ENCODE results near the gene RAB6A. TPM values are rescaled to one million over a fixed set of nuclear protein-coding genes. Genes with fewer than 3 reads are reported as not detected.

The RAB6A gene
- total RNA-seq, 1 experiment from 2014 or later: 142 TPM

DNA sequence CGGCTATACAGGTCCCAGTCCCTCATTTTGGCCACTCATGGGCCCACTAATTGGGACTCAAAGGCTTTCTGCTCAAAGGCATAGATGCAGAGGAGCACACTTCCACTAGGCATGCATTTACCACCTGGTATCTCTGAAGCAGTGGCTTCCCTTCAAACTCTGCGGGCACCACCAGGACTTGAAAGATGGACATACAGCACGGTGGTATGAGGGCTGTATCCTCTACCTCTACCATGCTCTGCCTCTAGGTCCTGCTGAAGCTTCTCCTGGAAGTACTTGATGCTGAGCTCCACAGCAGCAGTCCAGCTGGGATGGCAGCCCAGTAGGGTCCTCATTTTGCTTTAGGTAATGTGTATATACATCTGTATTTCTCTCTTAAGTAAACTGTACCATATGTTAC is 49.9 kb downstream of the RAB6A start:
- no peaks in the 10 kb centered on the region for H3K27me3 ChIP-seq (ENCODE audit: insufficient read depth, low read depth)
- H3K27ac ChIP-seq: no peak overlapping the region
- peaks cover 4% of the 10 kb centered on the region; the same call in 1 of the 2 replicates for H3F3A ChIP-seq (ENCODE audit: insufficient read depth, low read depth)
- H3K4me1 ChIP-seq (replicated peaks; ENCODE audit: insufficient read depth): no peaks in the 10 kb centered on the region
- no peak overlapping the region for H3K4me3 ChIP-seq
- CTCF ChIA-PET: no interaction called here
- H3K9me2 ChIP-seq (ENCODE audit: insufficient read depth): no peaks in the 10 kb centered on the region
- peaks cover 23% of the 10 kb centered on the region for H4K20me1 ChIP-seq (ENCODE audit: insufficient read depth)
- H3K79me2 ChIP-seq (ENCODE audit: low read depth): 0 out of 2 replicates have a peak, but pooled peaks cover 6% of the 10 kb centered on the region
- peaks cover 31% of the 10 kb centered on the region for H3K36me3 ChIP-seq (ENCODE audit: low read depth)
- H3K9me3 ChIP-seq (ENCODE audit: insufficient read depth, low read depth): no peaks in the 10 kb centered on the region
- no peak overlapping the region for H2AFZ ChIP-seq
- H3K4me2 ChIP-seq: no peak overlapping the region
- no TSS peak for BruUV-seq (replicated peaks)
- no peak for DNase-seq
- TF ChIP-seq, protein P1, sequence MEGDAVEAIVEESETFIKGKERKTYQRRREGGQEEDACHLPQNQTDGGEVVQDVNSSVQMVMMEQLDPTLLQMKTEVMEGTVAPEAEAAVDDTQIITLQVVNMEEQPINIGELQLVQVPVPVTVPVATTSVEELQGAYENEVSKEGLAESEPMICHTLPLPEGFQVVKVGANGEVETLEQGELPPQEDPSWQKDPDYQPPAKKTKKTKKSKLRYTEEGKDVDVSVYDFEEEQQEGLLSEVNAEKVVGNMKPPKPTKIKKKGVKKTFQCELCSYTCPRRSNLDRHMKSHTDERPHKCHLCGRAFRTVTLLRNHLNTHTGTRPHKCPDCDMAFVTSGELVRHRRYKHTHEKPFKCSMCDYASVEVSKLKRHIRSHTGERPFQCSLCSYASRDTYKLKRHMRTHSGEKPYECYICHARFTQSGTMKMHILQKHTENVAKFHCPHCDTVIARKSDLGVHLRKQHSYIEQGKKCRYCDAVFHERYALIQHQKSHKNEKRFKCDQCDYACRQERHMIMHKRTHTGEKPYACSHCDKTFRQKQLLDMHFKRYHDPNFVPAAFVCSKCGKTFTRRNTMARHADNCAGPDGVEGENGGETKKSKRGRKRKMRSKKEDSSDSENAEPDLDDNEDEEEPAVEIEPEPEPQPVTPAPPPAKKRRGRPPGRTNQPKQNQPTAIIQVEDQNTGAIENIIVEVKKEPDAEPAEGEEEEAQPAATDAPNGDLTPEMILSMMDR (conservative IDR thresholded peaks at IDR 0.05): no peak
- no peak for TF ChIP-seq EZH2 (IDR thresholded peaks at IDR 0.05; ENCODE audit: low read depth)
- intact Hi-C loops (cut with micrococcal nuclease; ENCODE audit: unreplicated experiment): no loop called here
- POLR2A ChIA-PET (ENCODE audit: unreplicated experiment): interaction anchor here (0.6 kb wide), 1 partner anchor 24 kb away, joined by 4 read pairs; no protein-coding TSS in a partner anchor

DNA sequence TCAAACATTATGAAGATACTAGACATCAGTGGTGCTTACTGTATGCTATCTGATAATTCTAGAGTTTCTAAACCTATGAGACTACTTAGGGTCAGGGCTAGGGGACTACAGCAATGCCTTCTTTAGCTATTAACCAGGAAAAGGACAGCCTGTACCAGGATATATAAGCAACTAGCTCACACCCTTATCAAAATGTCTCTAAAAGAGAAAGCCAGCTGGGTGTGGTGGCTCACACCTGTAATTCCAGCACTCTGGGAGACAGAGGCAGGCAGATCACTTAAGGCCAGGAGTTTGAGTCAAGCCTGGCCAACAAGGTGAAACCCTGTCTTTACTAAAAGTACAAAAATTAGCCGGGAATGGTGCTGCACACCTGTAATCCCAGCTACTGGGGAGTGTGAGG is 55.8 kb downstream of the RAB6A start:
- H3K4me1 ChIP-seq (replicated peaks; ENCODE audit: insufficient read depth): no peaks in the 10 kb centered on the region
- ChIA-PET POLR2A (ENCODE audit: unreplicated experiment) (no interaction called here), CTCF (no interaction called here)

DNA sequence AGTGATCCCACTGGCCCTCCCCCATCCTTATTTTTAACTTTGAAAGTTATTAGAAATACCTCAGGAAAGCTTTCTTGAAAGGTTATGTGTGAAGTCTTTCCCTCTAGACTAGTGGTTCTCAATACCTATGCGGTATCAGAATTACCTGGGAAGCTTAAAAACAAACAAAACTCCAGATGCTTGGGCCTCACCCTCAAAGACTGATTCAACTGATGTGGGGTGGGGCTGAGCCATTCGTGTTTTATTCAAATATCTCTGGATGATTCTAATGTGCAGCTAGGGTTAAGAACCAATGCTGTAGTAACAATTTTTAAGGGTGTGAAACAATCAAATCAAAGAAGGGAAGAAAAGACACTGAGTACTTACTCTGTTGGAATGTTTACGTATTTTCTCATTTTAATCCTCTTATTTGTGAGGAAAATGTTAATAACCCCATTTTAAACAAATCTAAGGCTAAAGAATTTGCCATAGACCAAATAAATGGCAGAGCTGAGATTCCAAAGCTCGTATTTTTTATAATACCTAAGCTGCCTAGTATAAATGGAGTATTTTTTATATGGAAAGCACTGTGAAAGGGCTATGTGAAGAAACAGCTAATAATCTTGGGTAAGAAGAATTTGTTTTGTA is 66.9 kb downstream of the RAB6A start:
- POLR2A ChIA-PET (ENCODE audit: unreplicated experiment): no interaction called here

More for the DNA sequence above, 55.8 kb downstream of the RAB6A start:
- intact Hi-C loops (cut with micrococcal nuclease; ENCODE audit: unreplicated experiment): no loop called here
- no TSS peak for BruUV-seq (replicated peaks)
- Histone ChIP-seq H3K27ac (no peak overlapping the region), H3K36me3 (ENCODE audit: low read depth) (peaks cover 4% of the 10 kb centered on the region; the same call in 1 of the 2 replicates), H3K9me2 (ENCODE audit: insufficient read depth) (no peaks in the 10 kb centered on the region), H3K4me3 (no peak overlapping the region), H4K20me1 (ENCODE audit: insufficient read depth) (0 out of 2 replicates have a peak, but pooled peaks cover 6% of the 10 kb centered on the region), H3K9me3 (ENCODE audit: insufficient read depth, low read depth) (no peaks in the 10 kb centered on the region), H2AFZ (no peak overlapping the region), H3K27me3 (ENCODE audit: insufficient read depth, low read depth) (no peaks in the 10 kb centered on the region), H3F3A (ENCODE audit: insufficient read depth, low read depth) (peaks cover 6% of the 10 kb centered on the region), H3K4me2 (no peak overlapping the region), H3K79me2 (ENCODE audit: low read depth) (no peaks in the 10 kb centered on the region)
- no peak for DNase-seq
- TF ChIP-seq, protein P1 (conservative IDR thresholded peaks at IDR 0.05): no peak
- no peak for TF ChIP-seq EZH2 (IDR thresholded peaks at IDR 0.05; ENCODE audit: low read depth)

More for the DNA sequence above, 66.9 kb downstream of the RAB6A start:
- no TSS peak for BruUV-seq (replicated peaks)
- H3K79me2 ChIP-seq (ENCODE audit: low read depth): no peaks in the 10 kb centered on the region
- DNase-seq: no peak
- intact Hi-C loops (cut with micrococcal nuclease; ENCODE audit: unreplicated experiment): no loop called here
- no peaks in the 10 kb centered on the region for H3K9me2 ChIP-seq (ENCODE audit: insufficient read depth)
- no peaks in the 10 kb centered on the region for H3K36me3 ChIP-seq (ENCODE audit: low read depth)
- H4K20me1 ChIP-seq (ENCODE audit: insufficient read depth): no peaks in the 10 kb centered on the region
- H3K9me3 ChIP-seq (ENCODE audit: insufficient read depth, low read depth): no peaks in the 10 kb centered on the region
- no peak overlapping the region for H2AFZ ChIP-seq
- H3K4me3 ChIP-seq: no peak overlapping the region
- no peak overlapping the region for H3K27ac ChIP-seq
- H3K27me3 ChIP-seq (ENCODE audit: insufficient read depth, low read depth): no peaks in the 10 kb centered on the region
- TF ChIP-seq, protein P1 (conservative IDR thresholded peaks at IDR 0.05): no peak
- TF ChIP-seq EZH2 (IDR thresholded peaks at IDR 0.05; ENCODE audit: low read depth): no peak
- H3K4me2 ChIP-seq: no peak overlapping the region
- H3K4me1 ChIP-seq (replicated peaks; ENCODE audit: insufficient read depth): no peaks in the 10 kb centered on the region
- H3F3A ChIP-seq (ENCODE audit: insufficient read depth, low read depth): no peaks in the 10 kb centered on the region
- CTCF ChIA-PET: no interaction called here
